ENCODE results near the gene CRADD.
"Not testable (repeated sequence)": the region's sequence is repeated elsewhere in the genome, so short reads cannot be mapped to it uniquely, and the experiment has no call there.

The CRADD gene

DNA sequence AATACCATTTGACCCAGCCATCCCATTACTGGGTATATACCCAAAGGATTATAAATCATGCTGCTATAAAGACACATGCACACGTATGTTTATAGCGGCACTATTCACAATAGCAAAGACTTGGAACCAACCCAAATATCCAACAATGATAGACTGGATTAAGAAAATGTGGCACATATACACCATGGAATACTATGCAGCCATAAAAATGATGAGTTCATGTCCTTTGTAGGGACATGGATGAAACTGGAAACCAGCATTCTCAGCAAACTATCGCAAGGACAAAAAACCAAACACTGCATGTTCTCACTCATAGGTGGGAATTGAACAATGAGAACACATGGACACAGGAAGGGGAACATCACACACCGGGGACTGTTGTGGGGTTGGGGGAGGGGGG lies 104.8 kb downstream of the CRADD start:
- in situ Hi-C loops (cut with HindIII; ENCODE audit: low sequenced_read_pairs): not testable (repeated sequence)

DNA sequence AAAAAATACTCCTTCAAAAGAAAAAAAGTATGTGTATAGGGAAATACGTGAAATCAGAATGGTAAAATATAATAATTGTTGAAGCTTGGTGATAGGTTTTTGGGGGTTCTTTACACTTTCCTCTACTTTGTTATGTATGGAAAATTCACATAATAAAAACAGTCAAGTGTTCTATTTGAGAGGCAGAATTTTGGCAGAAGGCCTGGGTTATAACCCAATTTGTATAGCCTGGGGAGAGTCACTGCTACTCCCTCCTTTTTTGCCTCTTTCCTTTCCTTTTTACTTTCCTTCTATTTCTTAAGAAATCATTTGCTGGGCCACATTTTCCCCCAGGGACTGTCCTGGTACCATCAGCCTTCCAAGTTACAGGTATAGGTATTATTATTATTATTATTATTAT lies 105.7 kb downstream of the CRADD start:
- in situ Hi-C loops (cut with HindIII; ENCODE audit: low sequenced_read_pairs): no loop called here

DNA sequence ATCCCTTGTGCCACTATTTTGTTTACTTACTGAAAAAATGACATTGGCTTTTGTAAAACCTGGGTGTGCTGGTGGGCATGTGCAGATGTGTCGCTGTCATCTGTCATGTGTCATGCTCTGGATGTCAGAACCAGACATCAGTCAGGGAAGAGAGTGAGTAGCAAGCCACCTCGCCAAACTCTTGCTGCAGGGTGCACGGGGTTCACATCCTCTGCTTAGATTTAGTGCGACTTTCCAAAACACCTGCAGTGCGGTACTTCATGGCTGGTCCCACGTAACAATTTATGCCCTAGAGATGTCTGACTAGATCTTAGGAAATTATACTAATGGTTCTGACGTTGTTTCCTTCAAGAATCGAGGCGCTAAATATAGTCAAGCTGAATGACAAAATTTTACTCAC lies 106.7 kb downstream of the CRADD start:
- in situ Hi-C loops (cut with HindIII; ENCODE audit: low sequenced_read_pairs): no loop called here

DNA sequence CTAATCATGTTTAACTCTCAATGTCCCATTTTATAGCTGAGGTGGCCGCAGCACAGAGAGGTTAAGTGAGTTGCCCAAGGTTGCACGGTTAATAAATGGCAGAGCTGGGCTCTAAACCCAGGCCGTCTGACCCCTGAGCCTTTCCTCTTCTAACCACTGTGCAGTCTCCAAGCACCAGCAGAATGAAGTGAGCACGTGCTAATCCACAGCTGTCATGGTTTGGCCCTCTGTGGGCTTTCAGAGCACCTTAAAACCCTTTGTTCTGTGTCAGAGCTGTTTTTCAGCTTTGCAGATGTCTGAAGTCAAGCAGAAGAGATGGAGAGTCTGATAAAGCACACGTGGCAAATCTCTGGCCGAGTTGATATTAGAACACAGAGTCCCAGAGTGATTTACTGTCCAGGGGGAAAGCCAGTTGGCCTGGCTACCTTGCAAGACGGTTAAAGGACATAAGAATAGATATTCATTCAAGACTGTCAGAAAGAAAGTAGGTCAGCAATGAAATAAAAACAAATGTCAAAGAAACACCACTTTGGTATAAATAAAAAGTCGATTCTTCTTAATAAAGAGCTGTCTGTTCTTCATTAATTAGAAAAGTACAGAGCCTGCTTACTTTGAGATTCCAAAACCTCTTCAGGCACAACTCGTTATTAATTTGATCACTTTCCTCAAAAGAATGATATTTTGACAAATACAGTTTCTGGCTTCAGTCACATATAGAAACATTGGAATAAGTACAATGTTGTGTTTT lies 107.3 kb downstream of the CRADD start:
- in situ Hi-C loops (cut with HindIII; ENCODE audit: low sequenced_read_pairs): no loop called here

DNA sequence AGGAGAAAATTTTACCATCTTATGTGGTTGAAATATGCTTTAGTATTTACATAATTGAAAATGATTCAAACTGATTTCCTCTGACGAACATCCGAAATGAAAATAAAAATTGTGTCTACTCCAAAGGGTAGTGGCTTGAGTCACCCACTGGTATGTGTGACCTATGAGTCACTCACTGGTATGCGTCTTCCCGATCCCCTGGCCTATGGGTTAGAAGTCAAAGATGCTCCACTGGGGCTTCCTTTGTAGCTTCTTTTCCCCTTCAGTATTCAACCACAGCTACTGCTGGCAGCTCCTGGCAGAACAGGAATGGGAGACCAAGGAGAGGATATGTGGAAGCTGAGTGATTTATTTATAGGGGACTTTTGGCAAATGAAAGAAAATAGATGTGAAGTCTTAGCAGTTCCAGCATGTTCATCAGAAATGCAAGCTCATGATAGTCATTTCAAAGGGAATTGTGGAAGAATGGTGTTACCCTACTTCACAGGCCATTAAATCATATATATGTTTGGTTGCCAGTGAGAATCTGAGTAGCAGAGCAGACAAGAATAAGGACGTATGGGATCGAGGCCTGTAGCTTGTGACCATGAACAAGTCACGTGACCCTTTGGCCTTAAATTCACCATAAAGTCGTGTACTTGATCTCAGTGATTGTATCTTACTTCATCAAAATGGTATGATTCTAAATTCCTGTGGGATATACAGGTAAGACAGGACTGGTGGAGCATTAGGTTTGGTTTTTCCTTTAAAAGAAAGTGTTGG lies 108.3 kb downstream of the CRADD start:
- in situ Hi-C loops (cut with HindIII; ENCODE audit: low sequenced_read_pairs): no loop called here

DNA sequence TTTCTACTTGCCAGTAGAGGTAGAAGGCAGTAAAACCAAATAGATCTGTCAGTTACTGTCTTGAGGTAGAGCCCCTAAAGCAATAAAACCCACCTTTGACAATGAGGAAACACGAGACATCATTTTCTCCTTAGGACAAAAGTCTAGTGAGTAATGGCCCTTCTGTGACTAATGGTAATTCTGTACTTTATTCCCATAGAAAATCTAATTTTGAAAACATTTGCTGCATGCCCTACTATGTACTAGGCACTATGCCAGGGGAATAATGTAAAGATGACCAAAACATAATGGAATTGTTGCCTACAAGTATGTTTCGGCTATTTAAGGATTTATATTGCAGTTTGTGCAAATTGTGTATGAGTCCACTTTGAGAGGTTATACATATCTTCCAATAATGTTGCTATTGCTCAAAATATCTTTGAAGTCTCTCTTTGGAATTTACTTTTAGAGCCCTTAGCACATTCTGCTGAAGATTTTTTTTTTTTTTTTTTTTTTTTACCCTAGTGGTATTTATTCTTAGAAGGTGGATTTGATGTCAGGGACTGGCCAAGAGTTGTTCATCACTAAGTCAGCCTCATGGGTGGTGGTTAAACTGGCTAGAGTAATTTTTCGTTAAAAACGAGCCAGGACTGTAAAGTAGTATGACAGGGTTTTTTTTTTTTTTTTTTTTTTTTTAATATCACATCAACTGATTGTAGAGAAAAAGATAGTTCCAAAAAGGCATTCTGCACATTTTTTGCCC lies 109.7 kb downstream of the CRADD start:
- in situ Hi-C loops (cut with HindIII; ENCODE audit: low sequenced_read_pairs): no loop called here

DNA sequence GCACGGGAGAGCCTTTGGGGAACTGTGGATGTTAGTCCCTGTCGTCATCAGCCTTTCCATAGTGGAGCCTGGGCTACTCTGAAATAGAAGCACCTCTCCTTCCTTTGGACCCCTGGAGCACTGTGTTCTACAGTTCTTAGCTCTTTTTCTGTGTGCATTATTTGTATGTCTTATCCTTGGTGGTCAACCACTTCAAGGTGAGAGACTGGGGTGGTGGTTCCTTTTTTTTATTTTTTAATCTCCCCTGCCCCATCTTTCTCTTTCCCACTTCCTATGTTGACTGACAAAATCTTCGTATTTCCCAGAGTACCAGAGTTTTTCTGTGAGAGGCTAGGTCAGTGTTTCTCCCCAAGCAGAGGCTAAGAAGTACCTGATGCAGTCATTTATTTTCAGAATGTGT lies 111.7 kb downstream of the CRADD start:
- in situ Hi-C loops (cut with HindIII; ENCODE audit: low sequenced_read_pairs): no loop called here

DNA sequence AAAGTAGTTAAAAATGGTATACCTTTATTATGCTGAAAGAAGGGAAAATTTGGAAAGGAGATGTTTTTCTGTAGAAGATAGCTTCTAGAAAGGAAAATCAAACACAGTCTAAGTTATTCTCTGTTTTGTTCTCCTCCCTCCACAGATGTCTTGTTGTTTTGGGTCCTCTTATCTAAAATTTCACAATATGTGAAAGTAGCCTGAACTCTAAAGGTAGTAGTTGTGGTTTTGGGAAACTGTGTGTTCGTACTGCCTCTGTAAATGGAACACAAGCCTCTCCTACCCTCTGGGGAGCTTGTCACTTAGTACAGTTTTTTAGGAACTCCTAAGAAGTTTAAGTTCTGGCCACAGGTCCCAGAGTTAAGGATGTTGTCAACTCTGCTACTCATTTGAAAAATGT lies 112.6 kb downstream of the CRADD start:
- in situ Hi-C loops (cut with HindIII; ENCODE audit: low sequenced_read_pairs): no loop called here

DNA sequence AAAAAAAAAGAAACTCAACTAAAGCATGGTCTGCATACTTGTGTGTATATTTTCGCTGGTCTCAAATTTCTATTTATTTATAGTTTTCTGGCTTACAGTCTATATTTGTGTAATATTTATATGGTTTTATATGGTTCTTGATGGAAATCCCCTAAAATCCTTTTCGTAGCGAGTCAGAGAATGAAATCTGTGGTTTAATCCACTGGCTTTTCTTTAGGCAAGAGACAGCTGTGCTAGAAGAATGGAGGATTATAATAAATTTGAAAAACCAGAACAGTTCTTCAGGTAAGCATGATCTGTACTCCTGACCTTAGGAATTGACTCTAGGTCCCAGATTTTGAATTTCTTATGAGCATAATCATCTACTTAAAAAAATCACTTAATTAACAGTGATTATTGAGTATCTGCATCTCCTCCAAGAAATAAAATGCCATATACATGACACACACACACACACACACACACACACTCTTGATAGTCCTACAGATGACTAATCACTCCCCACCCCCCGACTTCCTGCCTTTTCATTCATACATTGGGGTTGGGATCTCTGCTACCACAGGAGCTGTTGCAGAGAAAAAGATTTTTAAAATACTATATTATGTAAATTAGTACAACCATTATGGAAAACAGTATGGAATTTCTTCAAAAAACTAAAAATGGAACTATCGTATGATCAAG lies 113.4 kb downstream of the CRADD start:
- in situ Hi-C loops (cut with HindIII; ENCODE audit: low sequenced_read_pairs): no loop called here

DNA sequence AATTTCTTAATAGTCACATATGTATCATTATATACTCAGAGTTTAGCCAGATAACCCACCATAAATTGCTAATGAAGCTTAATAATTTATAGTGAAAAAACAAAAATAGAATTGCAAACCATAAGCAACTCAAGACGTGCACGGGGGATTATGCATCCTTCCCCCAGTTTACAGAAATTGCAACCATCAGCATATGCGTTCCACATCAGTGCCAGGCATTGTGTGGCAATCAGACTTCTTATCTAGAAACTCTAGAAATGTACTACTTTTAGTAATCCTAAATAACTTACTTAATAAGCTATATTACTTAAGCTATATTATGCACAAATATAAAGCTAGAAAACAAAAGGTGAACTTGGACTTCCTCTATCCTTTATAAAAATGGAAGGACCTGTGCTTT lies 115.8 kb downstream of the CRADD start:
- in situ Hi-C loops (cut with HindIII; ENCODE audit: low sequenced_read_pairs): no loop called here

DNA sequence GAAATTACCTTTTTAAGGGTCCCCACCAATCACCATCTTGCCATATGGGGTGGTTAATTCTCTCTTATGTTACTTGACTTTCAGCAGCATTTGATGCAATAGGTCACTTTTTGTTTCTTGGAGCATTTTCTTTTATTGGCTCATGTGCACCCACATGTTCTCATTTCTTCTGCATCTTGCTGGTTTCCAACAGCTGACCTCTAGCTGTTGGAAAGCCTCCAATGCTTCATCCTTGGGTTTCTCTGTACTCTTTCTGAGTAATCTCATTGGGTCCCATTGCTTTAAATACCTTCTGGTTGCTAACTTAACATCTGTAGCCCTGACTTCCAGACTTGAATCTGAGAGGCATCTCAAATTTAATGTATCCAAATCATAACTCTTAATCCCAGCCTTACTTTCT lies 116.8 kb downstream of the CRADD start:
- in situ Hi-C loops (cut with HindIII; ENCODE audit: low sequenced_read_pairs): no loop called here

DNA sequence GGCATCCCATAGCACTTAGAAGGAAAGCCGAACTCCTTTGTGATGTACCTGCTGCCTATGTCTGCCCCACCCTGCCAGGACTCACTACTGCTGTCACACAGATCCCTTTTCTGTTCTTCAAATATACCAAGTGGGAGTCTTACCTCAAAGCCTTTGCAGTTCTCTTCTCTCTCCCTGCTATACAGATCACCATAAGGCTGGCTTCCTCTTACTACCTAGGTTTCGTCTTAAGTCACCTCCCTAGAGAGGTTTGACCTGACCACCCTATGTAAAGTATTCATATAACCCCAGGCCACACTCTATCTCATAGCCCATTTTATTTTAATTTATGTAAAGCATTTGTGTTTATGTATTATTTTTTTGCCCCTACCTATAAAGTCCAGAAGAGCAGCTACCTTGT lies 117.6 kb downstream of the CRADD start:
- in situ Hi-C loops (cut with HindIII; ENCODE audit: low sequenced_read_pairs): no loop called here

DNA sequence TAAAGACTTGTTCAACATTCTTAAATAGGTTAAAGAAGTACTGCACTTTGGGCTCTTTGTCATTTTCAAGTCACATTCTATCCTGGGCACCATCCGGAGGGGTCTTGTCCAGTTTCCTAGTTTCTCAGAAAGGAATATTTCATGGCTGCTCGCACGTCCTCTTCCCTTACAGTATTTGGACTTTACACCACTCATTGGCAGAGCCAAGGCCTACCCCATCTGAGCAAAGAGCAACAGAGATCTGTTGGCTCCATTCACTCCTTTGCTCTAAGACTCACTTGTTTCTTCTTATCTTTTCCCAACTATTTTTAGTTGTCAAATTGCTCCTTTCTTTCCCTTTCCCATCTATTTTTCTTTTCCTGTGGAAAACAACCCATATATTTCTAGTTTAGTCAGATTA lies 118.2 kb downstream of the CRADD start:
- in situ Hi-C loops (cut with HindIII; ENCODE audit: low sequenced_read_pairs): no loop called here

DNA sequence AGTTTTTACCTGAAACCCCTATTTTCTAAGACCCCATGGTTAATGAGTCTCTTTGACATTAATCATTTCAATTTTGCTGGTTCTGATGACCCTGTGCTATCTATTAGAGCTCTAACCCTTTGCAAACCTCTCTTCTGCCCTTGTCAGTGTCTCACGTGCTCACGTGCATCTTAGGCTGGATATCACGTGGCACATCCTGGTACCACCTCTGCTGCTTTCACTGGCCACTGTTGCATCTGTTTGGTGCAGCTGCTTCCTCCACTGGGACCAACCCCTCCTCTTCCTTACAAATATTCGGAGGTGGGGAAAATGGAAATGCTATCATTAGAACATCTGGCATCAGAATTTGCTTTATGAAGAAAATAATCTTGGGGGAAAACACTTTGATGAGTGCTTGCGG lies 119.6 kb downstream of the CRADD start:
- in situ Hi-C loops (cut with HindIII; ENCODE audit: low sequenced_read_pairs): no loop called here

DNA sequence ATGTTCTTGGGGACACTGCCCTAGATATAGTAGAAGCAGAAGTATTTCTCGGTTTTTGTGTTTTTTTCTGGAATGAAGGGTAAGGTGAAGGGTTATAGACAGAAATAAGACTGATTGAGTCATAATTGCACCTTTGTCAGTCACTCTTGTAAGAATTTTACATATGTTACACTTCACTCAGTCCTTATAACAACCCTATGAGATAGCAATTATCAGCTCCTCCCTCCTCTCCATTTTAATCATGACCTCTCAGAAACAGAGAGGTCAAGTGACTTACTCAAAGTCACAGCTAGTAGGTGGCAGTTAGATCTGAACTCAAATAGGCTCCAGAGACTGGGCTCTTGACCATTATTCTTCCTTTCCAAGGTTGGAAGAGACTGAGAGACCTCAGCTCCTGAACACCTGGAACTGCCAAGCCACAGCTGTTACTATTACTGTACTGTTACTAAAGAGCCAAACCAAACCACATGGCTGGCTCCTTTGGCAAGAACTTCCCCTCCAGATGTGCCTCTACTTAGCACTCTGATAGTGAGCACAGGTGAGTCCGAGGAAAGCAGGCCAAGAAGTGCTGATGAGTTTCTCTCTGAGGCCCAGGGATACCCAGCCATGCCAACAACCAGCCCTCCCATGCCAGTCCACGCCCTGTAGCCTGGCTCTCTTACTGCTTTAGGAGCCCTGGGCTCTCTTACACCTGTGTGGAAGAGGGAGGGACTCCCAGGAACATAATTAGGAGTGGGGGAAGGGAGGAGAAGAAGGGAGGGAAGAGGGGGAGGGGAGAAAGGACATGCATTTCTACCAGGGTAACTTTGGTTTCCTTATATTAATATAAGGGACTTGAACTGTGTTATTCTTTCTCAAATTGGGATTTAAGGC lies 121.3 kb downstream of the CRADD start:
- in situ Hi-C loops (cut with HindIII; ENCODE audit: low sequenced_read_pairs): no loop called here

DNA sequence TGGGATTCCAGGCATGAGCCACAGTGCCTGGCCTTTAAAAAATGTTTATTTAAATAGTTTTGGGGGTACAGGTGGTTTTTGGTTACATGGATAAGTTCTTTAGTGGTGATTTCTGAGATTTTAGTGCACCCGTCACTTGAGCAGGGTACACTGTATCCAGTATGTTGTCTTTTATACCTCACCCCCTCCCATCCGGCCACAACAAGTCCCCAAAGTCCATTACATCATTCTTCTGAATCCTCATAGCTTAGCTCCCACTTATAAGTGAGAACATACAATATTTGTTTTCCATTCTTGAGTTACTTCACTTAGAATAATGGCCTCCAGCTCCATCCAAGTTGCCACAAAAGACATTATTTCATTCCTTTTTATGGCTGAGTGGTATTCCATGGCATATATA lies 124.5 kb downstream of the CRADD start:
- in situ Hi-C loops (cut with HindIII; ENCODE audit: low sequenced_read_pairs): not testable (repeated sequence)

DNA sequence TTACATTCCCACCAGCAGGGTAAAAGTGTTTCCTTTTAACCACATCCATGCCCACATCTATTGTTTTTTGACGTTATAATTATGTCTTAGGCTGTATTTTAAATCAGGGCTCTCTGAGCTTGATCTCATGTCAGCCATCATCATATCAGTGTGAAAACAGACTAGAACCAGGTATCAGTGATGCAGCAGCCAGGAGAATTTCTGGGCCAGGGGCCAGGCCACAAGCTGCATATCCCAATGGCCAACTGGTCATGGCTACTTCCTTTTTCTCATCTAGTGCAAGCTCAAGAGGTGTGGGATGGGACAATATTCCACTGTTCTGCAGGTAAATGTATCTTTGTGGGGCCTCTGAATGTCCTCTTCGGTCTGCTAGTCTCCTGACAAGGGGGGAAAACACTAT lies 125.1 kb downstream of the CRADD start:
- in situ Hi-C loops (cut with HindIII; ENCODE audit: low sequenced_read_pairs): no loop called here

DNA sequence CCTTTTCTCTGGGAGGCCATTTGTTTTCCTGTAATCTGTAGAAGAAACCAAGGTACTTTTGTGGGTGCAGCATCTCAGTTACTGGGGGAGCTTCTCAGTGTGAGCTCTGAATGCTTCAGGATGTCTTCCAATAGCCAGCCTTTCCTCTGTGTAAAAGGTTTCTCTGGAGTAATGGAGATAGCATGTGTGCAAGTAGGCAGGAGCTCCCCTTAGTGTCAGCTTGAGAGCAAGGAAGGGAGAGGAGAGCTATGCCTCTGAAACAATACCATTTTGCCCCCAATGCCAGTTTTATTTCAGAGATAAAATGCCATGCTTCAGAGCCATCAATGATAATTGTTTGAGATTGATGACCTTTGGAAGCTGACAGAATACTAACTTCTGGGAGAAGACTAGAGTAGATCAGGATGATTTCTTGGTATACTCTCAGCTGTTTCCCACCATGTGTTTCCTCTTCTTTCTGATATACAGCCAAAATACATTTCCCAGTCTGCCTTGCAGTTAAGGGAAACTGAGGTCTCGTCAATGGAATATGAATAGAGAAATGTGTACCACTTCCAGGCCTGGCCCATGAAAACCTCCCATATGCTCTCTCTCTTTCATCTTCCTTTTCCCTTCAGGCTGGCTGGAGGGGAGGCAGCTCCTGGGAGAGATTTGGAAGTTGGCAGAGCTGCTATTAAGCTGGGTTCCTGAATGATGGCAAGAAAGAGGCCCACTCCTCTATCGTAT lies 125.7 kb downstream of the CRADD start:
- in situ Hi-C loops (cut with HindIII; ENCODE audit: low sequenced_read_pairs): no loop called here

DNA sequence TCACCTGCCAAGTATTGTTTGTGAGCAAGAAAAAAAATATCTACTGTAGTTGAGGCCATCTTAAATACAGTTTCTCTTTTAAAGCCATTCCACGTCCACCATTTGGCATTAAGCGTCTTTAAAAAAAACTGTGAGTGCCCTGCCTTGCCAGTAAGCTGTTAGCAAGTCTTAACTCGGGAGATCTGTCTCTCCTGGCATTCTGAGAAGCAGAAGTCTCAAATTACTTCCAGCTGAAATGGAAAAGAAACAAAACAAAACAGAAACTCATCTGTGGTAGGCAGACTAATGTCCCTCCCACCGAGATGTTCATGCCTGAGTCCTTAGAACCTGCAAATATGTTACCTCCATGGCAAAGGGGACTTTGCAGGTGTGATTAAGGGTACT lies 126.2 kb downstream of the CRADD start:
- in situ Hi-C loops (cut with HindIII; ENCODE audit: low sequenced_read_pairs): no loop called here
